ENCODE data around the gene KIDINS220. TPM values are rescaled to one million over a fixed set of nuclear protein-coding genes. Genes with fewer than 3 reads are reported as not detected.

Gene KIDINS220
- total RNA-seq, 1 experiment from 2014 or later: 43.1 TPM

- DNase-seq (ENCODE audit: low read depth): no peak
These were observed 137.6 kb downstream of the KIDINS220 start for GRCh38 chr2:8699839-8700238.

DNA sequence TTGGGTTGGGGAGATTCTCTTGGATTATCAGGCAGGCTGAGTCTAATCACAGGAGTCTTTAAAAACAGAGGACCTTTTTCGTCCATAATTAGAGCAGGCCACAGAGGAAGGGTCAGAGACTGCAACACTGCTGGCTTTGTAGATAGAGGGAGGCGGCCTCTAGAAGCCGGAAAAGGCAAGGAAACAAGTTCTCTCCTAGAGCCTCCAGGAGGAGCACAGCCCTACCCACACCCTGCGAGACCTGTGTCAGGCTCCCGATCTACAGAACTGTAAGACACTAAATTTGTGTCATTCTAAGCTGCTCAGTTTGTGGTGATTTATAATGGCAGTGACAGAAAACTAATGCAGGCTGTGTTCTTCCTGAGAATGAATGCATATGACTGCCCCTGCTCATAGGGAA lies 140.2 kb downstream of the KIDINS220 start:
- DNase-seq (ENCODE audit: low read depth): no peak

- DNase-seq (ENCODE audit: low read depth): peak; percentile 75
These were observed 142.7 kb downstream of the KIDINS220 start for GRCh38 chr2:8694737-8695136.

- no peak for DNase-seq (ENCODE audit: low read depth)
These were observed 144.1 kb downstream of the KIDINS220 start for GRCh38 chr2:8693157-8693821.

DNA sequence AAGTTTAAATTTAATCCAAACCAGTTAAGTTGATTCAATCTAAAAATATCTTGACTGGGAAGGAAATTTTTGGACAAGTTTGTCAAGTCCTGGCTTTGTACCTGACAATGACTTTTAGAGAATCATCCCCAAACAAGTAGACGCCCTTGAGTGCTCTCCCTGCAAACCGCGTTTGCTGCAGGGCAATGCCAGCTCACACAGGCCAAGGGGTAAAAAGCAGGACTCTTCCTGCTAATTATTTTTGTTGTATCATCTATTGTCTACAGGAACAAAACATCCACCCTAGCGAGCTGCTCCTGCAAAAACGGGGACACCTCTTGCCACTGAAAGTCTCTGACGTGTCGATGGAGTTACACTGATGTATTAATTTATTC lies 144.6 kb downstream of the KIDINS220 start:
- DNase-seq (ENCODE audit: low read depth): no peak

- no peak for DNase-seq (ENCODE audit: low read depth)
These were observed 145.5 kb downstream of the KIDINS220 start for GRCh38 chr2:8691859-8692437.

GRCh38 chr2:8685697-8686358 lies 151.6 kb downstream of the KIDINS220 start:
- peak; percentile 49 for DNase-seq (ENCODE audit: low read depth)

DNA sequence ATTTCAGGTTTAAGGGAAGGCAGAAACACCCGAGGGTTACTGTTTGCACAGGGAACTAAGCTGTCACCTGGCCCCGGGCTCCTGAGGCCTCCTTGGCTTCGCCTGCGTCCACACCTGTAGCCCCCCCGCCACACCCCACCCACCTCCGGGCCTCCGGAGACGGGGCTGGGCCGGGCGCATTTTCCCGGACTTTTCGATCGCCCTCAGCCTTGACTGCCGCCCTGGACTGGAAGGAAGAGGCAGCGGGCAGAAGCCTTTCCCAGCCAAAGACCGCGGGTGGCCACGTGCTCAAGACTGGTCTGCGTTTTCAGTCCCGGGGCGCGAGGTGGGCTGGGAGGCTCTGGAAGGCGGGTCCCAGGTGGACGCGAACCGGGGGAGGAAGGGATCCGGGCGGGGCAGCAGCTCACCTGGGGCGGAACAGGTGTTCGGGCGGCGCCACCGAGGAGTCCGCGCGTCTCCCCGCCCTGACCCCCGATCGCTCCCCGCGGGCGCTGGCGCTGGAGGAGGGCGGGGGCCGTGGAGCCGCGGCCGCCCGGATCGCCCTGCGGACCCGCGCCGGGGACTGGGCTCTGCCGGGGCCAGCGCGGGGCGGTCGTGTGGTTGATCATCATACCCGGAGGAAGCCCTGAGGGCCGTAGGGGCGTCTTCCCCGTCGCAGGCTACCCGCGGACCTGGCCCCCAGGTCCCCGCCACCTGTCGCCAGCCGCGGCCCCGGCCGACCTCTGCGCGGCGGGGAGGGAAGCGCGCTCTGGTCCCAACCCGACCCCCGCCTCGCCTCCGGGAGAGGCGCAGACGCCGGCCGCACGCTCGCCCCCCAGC lies 152.3 kb downstream of the KIDINS220 start:
- DNase-seq (ENCODE audit: low read depth): peak; percentile 52

GRCh38 chr2:8684540-8684877 lies 152.9 kb downstream of the KIDINS220 start:
- peak; percentile 23 for DNase-seq (ENCODE audit: low read depth)

DNA sequence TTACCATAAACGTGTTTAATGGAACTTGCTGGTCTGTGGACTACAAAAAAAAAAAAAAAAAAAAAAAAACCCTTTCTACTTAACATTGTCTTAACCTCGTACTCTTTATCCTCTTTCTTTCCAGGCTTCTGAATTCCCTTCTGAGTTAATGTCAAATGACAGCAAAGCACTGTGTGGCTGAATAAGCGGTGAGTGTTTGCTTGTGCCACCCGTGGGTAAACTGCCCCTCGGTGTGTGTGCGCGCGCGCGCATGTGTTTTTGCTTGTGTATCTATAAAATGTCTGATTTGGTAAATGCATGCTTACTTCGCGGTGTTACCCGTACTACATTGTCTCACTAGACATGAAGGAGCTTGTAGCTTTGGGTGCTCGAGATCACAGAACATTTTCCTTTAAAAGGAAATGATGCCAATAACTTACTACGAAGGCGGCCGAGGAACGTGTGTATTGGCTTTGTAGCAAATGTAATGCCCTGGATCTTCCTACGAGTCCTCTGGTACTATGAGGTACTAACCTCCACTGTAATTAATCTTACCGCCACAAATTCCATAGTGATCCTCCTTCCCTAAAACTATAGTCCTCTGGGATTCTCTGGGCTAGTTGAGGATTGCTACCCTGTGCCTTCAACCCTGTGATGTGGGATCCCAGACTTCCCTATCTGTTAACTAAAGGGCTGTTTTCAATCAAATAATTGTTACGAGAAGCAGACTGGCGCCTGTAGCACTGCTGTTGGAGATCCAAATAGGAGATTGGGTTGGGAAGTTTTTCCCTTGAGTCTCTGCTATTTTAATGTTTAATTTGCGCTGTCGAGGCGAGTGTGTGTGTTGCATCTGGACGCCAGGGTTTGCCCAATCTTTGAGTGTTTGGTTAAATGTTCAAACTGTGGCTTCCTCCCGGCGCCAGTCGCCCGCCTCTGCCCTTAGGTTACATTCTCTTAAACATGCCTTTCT lies 154.4 kb downstream of the KIDINS220 start:
- peak; percentile 52 for DNase-seq (ENCODE audit: low read depth)

GRCh38 chr2:8681786-8682692 lies 155.4 kb downstream of the KIDINS220 start, which contains the start of gene ID2:
Gene ID2, plus strand, starts transcription at chr2:8682056. Its CDS starts 110 bp downstream, at chr2:8682166.
- DNase-seq (ENCODE audit: low read depth): peak; percentile 99

DNA sequence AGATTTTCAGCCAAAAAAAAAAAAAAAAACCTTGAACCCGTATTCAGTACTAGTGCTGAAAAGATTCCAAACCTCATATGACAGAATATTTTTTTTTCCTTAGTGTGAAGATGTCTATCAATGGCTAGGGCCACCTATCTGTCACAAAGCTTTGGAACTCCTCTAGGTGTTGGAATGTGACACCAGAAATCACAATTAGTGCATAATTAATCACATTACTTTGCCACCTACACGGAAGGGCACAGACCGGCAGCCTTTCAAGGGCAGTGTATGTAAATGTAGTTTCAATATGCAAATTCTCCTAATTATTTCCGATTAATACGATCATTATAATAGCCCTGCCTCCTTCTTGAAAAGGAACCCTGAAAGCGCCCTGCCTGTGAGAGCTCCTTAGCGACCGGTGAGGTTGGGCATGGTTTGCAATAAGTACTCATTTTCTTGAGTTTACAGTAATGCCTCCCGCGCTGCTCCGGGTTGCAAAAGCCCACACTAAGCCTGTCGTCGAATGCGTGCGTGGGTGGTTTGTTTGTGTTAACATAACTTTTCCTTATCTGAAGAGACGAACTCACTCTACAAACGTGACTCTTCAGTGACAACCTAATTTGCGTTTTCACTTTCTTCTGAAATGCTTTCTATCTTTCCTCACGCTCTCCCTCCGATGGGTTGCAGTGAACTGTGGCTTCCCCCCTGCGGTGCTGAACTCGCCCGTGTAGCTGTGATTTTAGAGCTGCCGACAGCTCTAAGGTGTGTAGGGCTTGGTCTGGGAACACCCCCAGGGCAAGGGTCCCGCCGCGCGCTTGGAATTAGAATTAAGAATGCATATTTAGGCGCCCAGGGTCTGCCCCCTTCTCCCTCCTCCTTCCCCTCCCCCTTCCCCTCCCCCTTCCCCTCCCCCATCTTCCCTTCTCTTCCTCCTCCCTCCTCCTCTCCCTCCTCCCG lies 156.3 kb downstream of the KIDINS220 start:
- peak; percentile 69 for DNase-seq (ENCODE audit: low read depth)

- DNase-seq (ENCODE audit: low read depth): peak; percentile 47
These were observed 157.3 kb downstream of the KIDINS220 start for GRCh38 chr2:8679827-8680731.

DNA sequence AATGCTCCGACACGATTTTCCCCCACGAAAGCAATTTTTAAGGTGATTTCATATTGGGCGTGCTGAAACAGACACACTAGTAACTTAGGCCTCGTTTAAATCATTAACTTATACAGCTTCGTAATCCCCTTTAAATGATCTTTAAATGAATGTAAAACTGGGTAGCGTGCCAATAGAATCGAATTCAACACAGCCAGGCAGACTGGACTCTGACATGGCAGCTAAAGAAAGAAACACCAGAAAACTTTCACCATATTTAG lies 157.9 kb downstream of the KIDINS220 start:
- DNase-seq (ENCODE audit: low read depth): no peak
